ENCODE data around the gene USP51. TPM values are rescaled to one million over a fixed set of nuclear protein-coding genes. Genes with fewer than 3 reads are reported as not detected.

Gene USP51
- total RNA-seq, 1 experiment from 2014 or later, result not detected

- DNase-seq (ENCODE audit: low read depth, low spot score) (no peak), ATAC-seq (no peak)
- Histone ChIP-seq H3K9ac (ENCODE audit: low read length) (no peak overlapping the region), H3K4me2 (ENCODE audit: low read length) (no peak overlapping the region), H3K4me1 (ENCODE audit: control insufficient read depth in 1 of 2, insufficient read depth in 2 of 2, low read length in 2 of 2) (no peaks in the 10 kb centered on the region), H3K36me3 (ENCODE audit: control insufficient read depth in 1 of 2, insufficient read depth in 2 of 2, low read length in 2 of 2) (no peaks in the 10 kb centered on the region), H3K27ac (ENCODE audit: low read depth, low read length) (no peak overlapping the region), H3K4me3 (replicated peaks in 1 of 2; ENCODE audit: low read depth in 1 of 2, low read length in 2 of 2) (no peak overlapping the region), H4K20me1 (ENCODE audit: insufficient read depth) (no peaks in the 10 kb centered on the region), H3K9me2 (ENCODE audit: insufficient read depth) (no peaks in the 10 kb centered on the region), H3K9me3 (ENCODE audit: control insufficient read depth in 1 of 2, insufficient read depth in 1 of 2, low read depth in 1 of 2, low read length in 2 of 2) (no peaks in the 10 kb centered on the region), H3K79me2 (ENCODE audit: insufficient read depth, low read length) (no peaks in the 10 kb centered on the region), H3K27me3 (ENCODE audit: insufficient read depth, low read length) (no peaks in the 10 kb centered on the region), H2AFZ (ENCODE audit: low read depth, low read length, poor library complexity, severe bottlenecking) (no peak overlapping the region)
- intact Hi-C loops (cut with micrococcal nuclease), result no loop called here
- BruUV-seq (replicated peaks), result no TSS peak
- TF ChIP-seq TCF7L2 (IDR thresholded peaks at IDR 0.05; ENCODE audit: borderline replicate concordance, extremely low read depth, insufficient read depth, insufficient read length) (no peak), SRF (IDR thresholded peaks at IDR 0.05; ENCODE audit: low read depth) (no peak), POLR2AphosphoS5 (IDR thresholded peaks at IDR 0.05; ENCODE audit: low read depth, low read length) (no peak), ELF1 (IDR thresholded peaks at IDR 0.05; ENCODE audit: borderline replicate concordance, low read depth) (no peak), ZBTB33 (IDR thresholded peaks at IDR 0.05; ENCODE audit: extremely low read depth, insufficient replicate concordance, low read length) (no peak), SP1 (IDR thresholded peaks at IDR 0.05; ENCODE audit: low read depth) (no peak), POLR2A (IDR thresholded peaks at IDR 0.05; ENCODE audit: borderline replicate concordance, extremely low read depth, insufficient read depth, insufficient read length) (no peak), REST (IDR thresholded peaks at IDR 0.05; ENCODE audit: low read depth) (no peak), EGR1 (IDR thresholded peaks at IDR 0.05; ENCODE audit: low read depth) (no peak), CEBPB (IDR thresholded peaks at IDR 0.05; ENCODE audit: low read depth) (no peak), EZH2 (IDR thresholded peaks at IDR 0.05) (no peak), ATF3 (IDR thresholded peaks at IDR 0.05) (no peak), FOSL1 (IDR thresholded peaks at IDR 0.05; ENCODE audit: low read depth) (no peak), SIN3A (IDR thresholded peaks at IDR 0.05; ENCODE audit: low read depth) (no peak), ZFX (IDR thresholded peaks at IDR 0.05) (no peak)
- ChIA-PET POLR2A (no interaction called here), RAD21 (ENCODE audit: low non-redundant PET in 1 of 2, low total read pairs in 2 of 2, uncharacterized antibody in 2 of 2, unreplicated experiment in 2 of 2) (no interaction called here), CTCF (no interaction called here)
Observed at GRCh38 chrX:55488593-55489313, 895 bp downstream of the USP51 start.
